ENCODE measurements around the gene DCST1. TPM values are rescaled to one million over a fixed set of nuclear protein-coding genes. Genes with fewer than 3 reads are reported as not detected.

The DCST1 gene
- total RNA-seq, 1 experiment from 2014 or later: 0.32 TPM

DNA sequence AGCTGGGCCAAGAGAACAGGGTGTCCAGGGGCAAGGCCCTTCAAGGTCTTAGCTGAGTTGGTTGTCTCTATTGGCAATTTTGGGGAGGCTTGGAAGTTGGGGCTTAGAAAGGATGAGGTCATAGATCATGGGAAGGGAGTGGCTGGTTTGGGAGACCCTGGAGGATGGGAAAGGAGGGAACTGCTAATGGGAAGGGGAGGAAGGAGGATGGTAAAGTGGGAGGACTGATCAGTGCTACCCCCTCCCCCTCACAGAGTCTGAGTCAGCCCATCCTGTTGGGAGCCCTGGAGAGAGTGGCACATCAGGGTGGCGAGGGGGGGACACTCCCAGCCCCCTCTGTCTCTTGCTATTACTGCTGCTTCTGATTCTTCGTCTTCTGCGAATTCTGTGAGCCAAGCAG is 35.0 kb downstream of the DCST1 start:
- no peak for DNase-seq (ENCODE audit: low read depth, low spot score)
- peaks cover 15 to 32% of the 10 kb centered on the region in 2 experiments for H3K4me1 ChIP-seq (ENCODE audit: control insufficient read depth in 1 of 2, insufficient read depth in 2 of 2, low read length in 2 of 2)
- H3K4me2 ChIP-seq (ENCODE audit: low read length): no peak overlapping the region
- peaks cover 0 to 13% of the 10 kb centered on the region in 2 experiments; a peak in 2 of 4 replicates for H3K36me3 ChIP-seq (ENCODE audit: control insufficient read depth in 1 of 2, insufficient read depth in 2 of 2, low read length in 2 of 2)
- no peaks in the 10 kb centered on the region for H3K9me3 ChIP-seq (ENCODE audit: control insufficient read depth in 1 of 2, insufficient read depth in 1 of 2, low read depth in 1 of 2, low read length in 2 of 2)
- H3K79me2 ChIP-seq (ENCODE audit: insufficient read depth, low read length): 0 out of 2 replicates have a peak, but pooled peaks cover 5% of the 10 kb centered on the region
- H3K4me3 ChIP-seq (replicated peaks in 1 of 2; ENCODE audit: low read depth in 1 of 2, low read length in 2 of 2): no peak overlapping the region
- no peak overlapping the region for H3K27ac ChIP-seq (ENCODE audit: low read depth, low read length)
- ChIA-PET POLR2A (interaction anchor here (1.3 kb wide), 1 partner anchor 10 kb away, joined by 3 read pairs; the partner anchor contains the start of gene EFNA3), CTCF (interaction anchor here (6.7 kb wide), 1 partner anchor 17 kb away, joined by 44 read pairs; no protein-coding TSS in a partner anchor), RAD21 (ENCODE audit: low non-redundant PET in 1 of 2, low total read pairs in 2 of 2, uncharacterized antibody in 2 of 2, unreplicated experiment in 2 of 2) (no interaction called here)
- intact Hi-C loops (cut with micrococcal nuclease): no loop called here
- no TSS peak for BruUV-seq (replicated peaks)
- no peak for ATAC-seq
- no peak for TF ChIP-seq POLR2AphosphoS5 (IDR thresholded peaks at IDR 0.05; ENCODE audit: low read depth, low read length)
- H3K9ac ChIP-seq (ENCODE audit: low read length): no peak overlapping the region
- no peaks in the 10 kb centered on the region for H4K20me1 ChIP-seq (ENCODE audit: insufficient read depth)
- no peaks in the 10 kb centered on the region for H3K9me2 ChIP-seq (ENCODE audit: insufficient read depth)
- no peak overlapping the region for H2AFZ ChIP-seq (ENCODE audit: low read depth, low read length, poor library complexity, severe bottlenecking)
- no peaks in the 10 kb centered on the region for H3K27me3 ChIP-seq (ENCODE audit: insufficient read depth, low read length)

DNA sequence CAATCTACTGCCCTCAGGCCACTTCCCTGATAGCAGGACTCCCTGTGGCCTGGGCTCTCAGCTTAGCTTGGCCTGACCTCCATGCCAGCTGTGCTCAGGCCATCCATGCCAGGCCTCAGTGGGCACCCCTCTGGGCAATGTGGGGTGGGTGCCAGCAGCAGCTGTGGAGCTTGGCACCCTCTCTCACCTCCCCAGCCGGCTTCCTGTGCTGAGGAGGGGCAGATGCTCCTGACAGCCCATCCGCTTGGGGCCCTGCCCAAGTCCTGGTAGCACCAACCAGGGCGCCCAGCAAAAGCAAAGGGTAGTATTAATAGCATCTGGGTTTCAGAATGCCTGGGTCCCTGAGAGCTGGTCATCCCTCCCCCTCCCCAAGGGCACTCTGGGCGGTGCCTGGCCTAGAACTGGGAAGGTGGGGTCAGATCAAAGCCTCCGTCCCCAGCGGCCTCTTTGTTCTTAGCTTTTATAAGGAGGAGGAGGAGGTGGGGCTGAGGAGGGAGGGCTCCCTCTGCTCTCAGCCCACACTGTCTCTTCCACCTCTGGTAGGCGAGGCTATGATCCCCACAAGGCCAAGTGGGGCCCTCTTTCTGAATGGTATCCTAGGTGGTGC is 36.0 kb downstream of the DCST1 start:
- Histone ChIP-seq H4K20me1 (ENCODE audit: insufficient read depth) (no peaks in the 10 kb centered on the region), H2AFZ (ENCODE audit: low read depth, low read length, poor library complexity, severe bottlenecking) (no peak overlapping the region), H3K9me2 (ENCODE audit: insufficient read depth) (no peaks in the 10 kb centered on the region), H3K9me3 (ENCODE audit: control insufficient read depth in 1 of 2, insufficient read depth in 1 of 2, low read depth in 1 of 2, low read length in 2 of 2) (no peaks in the 10 kb centered on the region), H3K27ac (ENCODE audit: low read depth, low read length) (no peak overlapping the region), H3K4me2 (ENCODE audit: low read length) (no peak overlapping the region), H3K9ac (ENCODE audit: low read length) (no peak overlapping the region), H3K27me3 (ENCODE audit: insufficient read depth, low read length) (no peaks in the 10 kb centered on the region), H3K4me3 (replicated peaks in 1 of 2; ENCODE audit: low read depth in 1 of 2, low read length in 2 of 2) (no peak overlapping the region), H3K36me3 (ENCODE audit: control insufficient read depth in 1 of 2, insufficient read depth in 2 of 2, low read length in 2 of 2) (peaks cover 0 to 13% of the 10 kb centered on the region in 2 experiments; a peak in 2 of 4 replicates), H3K4me1 (ENCODE audit: control insufficient read depth in 1 of 2, insufficient read depth in 2 of 2, low read length in 2 of 2) (peaks cover 14 to 24% of the 10 kb centered on the region in 2 experiments), H3K79me2 (ENCODE audit: insufficient read depth, low read length) (0 out of 2 replicates have a peak, but pooled peaks cover 3% of the 10 kb centered on the region)
- ChIA-PET POLR2A (no interaction called here), CTCF (interaction anchor here (1.3 kb wide), 1 partner anchor 19 kb away, joined by 4 read pairs; the partner anchor contains the start of gene ADAM15), RAD21 (ENCODE audit: low non-redundant PET in 1 of 2, low total read pairs in 2 of 2, uncharacterized antibody in 2 of 2, unreplicated experiment in 2 of 2) (interaction anchor here (0.6 kb wide), 2 partner anchors 43 to 68 kb away, joined by 4 read pairs; no protein-coding TSS in a partner anchor)
- intact Hi-C loops (cut with micrococcal nuclease): loop anchor here (2.0 kb wide), 1 partner anchor 15 kb away; no protein-coding TSS in a partner anchor
- BruUV-seq (replicated peaks): no TSS peak
- no peak for DNase-seq (ENCODE audit: low read depth, low spot score)
- ATAC-seq: no peak
- TF ChIP-seq TCF7L2 (IDR thresholded peaks at IDR 0.05; ENCODE audit: borderline replicate concordance, extremely low read depth, insufficient read depth, insufficient read length) (peak; percentile 93), JUND (IDR thresholded peaks at IDR 0.05) (no peak)
